ENCODE data around the gene CCDC186. TPM values are rescaled to one million over a fixed set of nuclear protein-coding genes. Genes with fewer than 3 reads are reported as not detected.

Gene CCDC186
- total RNA-seq, 1 experiment from 2014 or later = 26.3 TPM

GRCh38 chr10:114208351-114208750 lies 34.3 kb upstream of the CCDC186 start:
- TF ChIP-seq CTCF (IDR thresholded peaks at IDR 0.05; ENCODE audit: insufficient read depth in 1 of 2, low read depth in 1 of 2, low read length in 1 of 2, severe bottlenecking in 1 of 2, unreplicated experiment in 1 of 2) = no peak
- BruUV-seq (replicated peaks) = no TSS peak
- no peaks in the 10 kb centered on the region for H3K36me3 Mint-ChIP-seq (ENCODE audit: insufficient read depth, unreplicated experiment)
- Histone ChIP-seq H3K4me1 (peaks cover 19% of the 10 kb centered on the region), H3K36me3 (ENCODE audit: control insufficient read depth, insufficient read depth, low read length) (no peaks in the 10 kb centered on the region), H3K9me3 (no peaks in the 10 kb centered on the region), H3K27me3 (replicated peaks; ENCODE audit: control insufficient read depth, insufficient read depth, low read length) (no peaks in the 10 kb centered on the region), H3K4me3 (ENCODE audit: low read depth, low read length) (no peak overlapping the region)
- no peaks in the 10 kb centered on the region for H3K27me3 Mint-ChIP-seq (ENCODE audit: insufficient read depth, unreplicated experiment)
- H3K4me3 Mint-ChIP-seq (ENCODE audit: unreplicated experiment) = no peak overlapping the region
- H3K27ac Mint-ChIP-seq (ENCODE audit: unreplicated experiment) = no peak overlapping the region
- ChIA-PET POLR2A (no interaction called here), CTCF (interaction anchor here (0.8 kb wide), 1 partner anchor 529 kb away, joined by 3 read pairs; no protein-coding TSS in a partner anchor)
- intact Hi-C loops (cut with micrococcal nuclease; ENCODE audit: unreplicated experiment) = no loop called here
- peak; percentile 26 to 45 for DNase-seq
- H3K9me3 Mint-ChIP-seq (ENCODE audit: unreplicated experiment) = no peaks in the 10 kb centered on the region
- no peaks in the 10 kb centered on the region for H3K4me1 Mint-ChIP-seq (ENCODE audit: low read depth, unreplicated experiment)

- Mint-ChIP-seq H3K9me3 (ENCODE audit: unreplicated experiment) (no peaks in the 10 kb centered on the region), H3K27me3 (ENCODE audit: insufficient read depth, unreplicated experiment) (no peaks in the 10 kb centered on the region), H3K4me3 (ENCODE audit: unreplicated experiment) (no peak overlapping the region), H3K27ac (ENCODE audit: unreplicated experiment) (no peak overlapping the region), H3K36me3 (ENCODE audit: insufficient read depth, unreplicated experiment) (no peaks in the 10 kb centered on the region), H3K4me1 (ENCODE audit: low read depth, unreplicated experiment) (no peaks in the 10 kb centered on the region)
- Histone ChIP-seq H3K4me3 (ENCODE audit: low read depth, low read length) (no peak overlapping the region), H3K9me3 (no peaks in the 10 kb centered on the region), H3K27me3 (replicated peaks; ENCODE audit: control insufficient read depth, insufficient read depth, low read length) (no peaks in the 10 kb centered on the region), H3K4me1 (peaks cover 19% of the 10 kb centered on the region), H3K36me3 (ENCODE audit: control insufficient read depth, insufficient read depth, low read length) (no peaks in the 10 kb centered on the region)
- no peak for DNase-seq
- intact Hi-C loops (cut with micrococcal nuclease; ENCODE audit: unreplicated experiment) = no loop called here
- CTCF ChIA-PET = no interaction called here
- no TSS peak for BruUV-seq (replicated peaks)
- no peak for TF ChIP-seq CTCF (IDR thresholded peaks at IDR 0.05; ENCODE audit: insufficient read depth in 1 of 2, low read depth in 1 of 2, low read length in 1 of 2, severe bottlenecking in 1 of 2, unreplicated experiment in 1 of 2)
- POLR2A ChIA-PET = no interaction called here
Measured at GRCh38 chr10:114207349-114207748, 33.3 kb upstream of the CCDC186 start.

DNA sequence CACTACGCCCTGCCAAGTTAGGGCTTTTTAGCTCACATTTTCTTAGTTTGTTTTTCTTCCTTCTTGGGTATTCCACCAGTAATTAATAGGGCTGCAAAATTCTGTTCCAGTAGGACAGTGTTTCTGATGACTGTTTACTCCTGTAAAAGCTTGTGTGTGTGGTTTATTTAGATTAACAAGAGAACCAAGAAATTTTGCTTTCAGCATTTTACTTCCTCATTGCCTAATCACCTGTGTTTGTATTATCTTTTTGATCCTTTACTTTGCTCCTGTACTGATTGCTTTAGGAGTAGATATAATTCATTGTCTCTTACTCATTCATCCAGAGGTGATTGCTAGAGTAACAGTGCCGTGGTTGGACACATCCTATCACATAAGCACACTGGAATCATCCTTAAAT lies 32.9 kb upstream of the CCDC186 start:
- TF ChIP-seq CTCF (IDR thresholded peaks at IDR 0.05; ENCODE audit: insufficient read depth in 1 of 2, low read depth in 1 of 2, low read length in 1 of 2, severe bottlenecking in 1 of 2, unreplicated experiment in 1 of 2) = no peak
- CTCF ChIA-PET = no interaction called here

More for the DNA sequence above, 32.9 kb upstream of the CCDC186 start:
- Mint-ChIP-seq H3K27me3 (ENCODE audit: insufficient read depth, unreplicated experiment) (no peaks in the 10 kb centered on the region), H3K4me1 (ENCODE audit: low read depth, unreplicated experiment) (no peaks in the 10 kb centered on the region), H3K36me3 (ENCODE audit: insufficient read depth, unreplicated experiment) (no peaks in the 10 kb centered on the region), H3K27ac (ENCODE audit: unreplicated experiment) (no peak overlapping the region), H3K9me3 (ENCODE audit: unreplicated experiment) (no peaks in the 10 kb centered on the region), H3K4me3 (ENCODE audit: unreplicated experiment) (no peak overlapping the region)
- Histone ChIP-seq H3K4me3 (ENCODE audit: low read depth, low read length) (no peak overlapping the region), H3K36me3 (ENCODE audit: control insufficient read depth, insufficient read depth, low read length) (no peaks in the 10 kb centered on the region), H3K4me1 (peaks cover 19% of the 10 kb centered on the region), H3K27me3 (replicated peaks; ENCODE audit: control insufficient read depth, insufficient read depth, low read length) (no peaks in the 10 kb centered on the region), H3K9me3 (no peaks in the 10 kb centered on the region)
- intact Hi-C loops (cut with micrococcal nuclease; ENCODE audit: unreplicated experiment) = no loop called here
- no peak for DNase-seq
- POLR2A ChIA-PET = no interaction called here
- BruUV-seq (replicated peaks) = no TSS peak
